ENCODE data around the gene SPTLC3.
"Not testable (repeated sequence)": the region's sequence is repeated elsewhere in the genome, so short reads cannot be mapped to it uniquely, and the experiment has no call there.

Gene SPTLC3

DNA sequence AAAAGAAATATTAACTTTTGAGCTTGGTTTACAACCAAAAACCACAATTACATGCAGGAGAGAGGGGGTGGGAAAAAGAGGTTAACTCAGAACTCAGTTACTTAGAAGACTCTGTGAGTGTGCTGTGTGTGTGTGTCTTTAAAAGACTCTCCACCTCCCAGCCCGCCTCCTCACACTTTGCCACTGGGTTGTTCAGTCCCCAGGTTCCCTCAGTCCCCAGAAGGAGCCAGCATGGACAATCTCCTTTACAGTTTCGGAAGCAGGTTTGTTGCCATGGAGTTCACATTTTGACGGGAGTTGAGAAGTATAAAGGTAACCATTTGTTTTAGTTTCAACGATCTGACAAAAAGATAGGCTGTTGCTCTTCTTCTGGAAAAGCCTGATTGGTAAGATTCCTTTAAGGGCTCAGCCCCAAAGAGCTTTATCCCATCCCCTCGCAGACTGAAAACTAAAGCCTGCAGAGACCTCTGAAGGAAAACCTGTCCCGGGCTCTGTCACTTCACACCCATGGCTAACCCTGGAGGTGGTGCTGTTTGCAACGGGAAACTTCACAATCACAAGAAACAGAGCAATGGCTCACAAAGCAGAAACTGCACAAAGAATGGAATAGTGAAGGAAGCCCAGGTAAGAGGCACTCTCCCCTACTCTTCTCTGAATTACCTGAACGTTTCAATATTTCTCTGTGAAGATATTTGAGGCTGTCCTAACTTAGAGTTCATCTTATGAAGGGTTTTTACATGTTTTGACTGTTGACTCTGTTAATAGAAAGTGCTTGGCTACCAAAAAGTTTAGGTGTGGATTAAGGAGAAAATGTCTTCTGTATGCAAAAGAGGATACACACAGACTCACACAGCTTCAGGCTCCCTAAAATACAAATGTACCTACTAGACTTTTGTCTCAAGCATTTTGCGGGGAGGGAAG is at the start of gene SPTLC3:
Gene SPTLC3 (plus strand): TSS at position 212 of the 921 bp plus-strand sequence. CDS start 296 bp downstream, at position 508.
- DNase-seq: no peak

GRCh38 chr20:12961725-12962124 is 47.0 kb upstream of the SPTLC3 start:
- DNase-seq: no peak

DNA sequence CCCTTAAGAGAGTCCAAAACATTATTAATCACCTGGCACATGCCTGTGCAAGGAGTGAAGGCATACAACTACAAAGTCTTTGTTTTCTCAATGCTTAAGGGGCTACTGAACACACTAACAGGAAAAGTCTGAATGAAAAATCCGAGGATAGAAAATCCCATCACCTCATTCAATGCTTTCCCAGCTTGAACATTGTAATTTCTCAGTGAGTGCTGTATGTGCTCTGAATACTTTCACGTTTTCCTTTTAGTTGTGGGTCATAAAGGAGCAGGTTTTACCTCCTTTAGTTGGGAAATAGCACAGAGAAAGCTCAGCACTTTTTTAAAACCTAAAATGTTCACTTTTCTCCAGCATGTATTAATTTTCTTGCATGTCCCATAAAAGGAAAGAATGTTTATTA is 45.9 kb upstream of the SPTLC3 start:
- no peak for DNase-seq

- DNase-seq: no peak
These were observed 45.4 kb upstream of the SPTLC3 start for GRCh38 chr20:12963416-12963815.

DNA sequence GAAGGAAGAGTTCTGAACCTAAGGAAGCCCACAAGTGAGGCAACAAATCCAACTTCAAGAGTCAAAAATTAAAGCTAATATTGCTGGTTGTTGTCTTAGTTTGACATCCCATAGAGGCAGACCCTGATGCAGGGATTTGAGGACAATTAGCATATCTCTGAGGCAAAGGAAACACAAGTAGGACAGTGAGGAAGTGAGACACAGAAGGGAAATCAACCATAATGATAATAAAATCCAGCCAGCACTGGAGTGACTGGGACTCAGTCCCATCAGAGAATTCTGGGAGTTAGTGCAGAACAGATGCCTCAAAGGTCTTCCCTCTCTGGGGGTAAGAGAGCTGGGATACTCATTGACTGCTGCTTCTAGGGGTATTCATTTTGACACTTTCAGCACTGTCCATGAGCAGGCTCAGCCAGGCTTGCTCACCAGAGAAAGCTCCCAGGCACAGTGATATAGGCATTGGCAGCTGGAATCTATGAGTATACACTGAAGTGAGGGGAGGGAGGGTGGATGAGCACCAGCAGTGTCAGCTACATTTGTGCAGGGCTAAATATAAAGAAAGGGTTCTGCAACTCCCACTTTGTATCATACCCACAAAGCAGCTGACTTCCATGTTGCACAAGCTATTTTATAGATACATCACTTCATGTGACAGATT is 43.4 kb upstream of the SPTLC3 start:
- DNase-seq: no peak

DNA sequence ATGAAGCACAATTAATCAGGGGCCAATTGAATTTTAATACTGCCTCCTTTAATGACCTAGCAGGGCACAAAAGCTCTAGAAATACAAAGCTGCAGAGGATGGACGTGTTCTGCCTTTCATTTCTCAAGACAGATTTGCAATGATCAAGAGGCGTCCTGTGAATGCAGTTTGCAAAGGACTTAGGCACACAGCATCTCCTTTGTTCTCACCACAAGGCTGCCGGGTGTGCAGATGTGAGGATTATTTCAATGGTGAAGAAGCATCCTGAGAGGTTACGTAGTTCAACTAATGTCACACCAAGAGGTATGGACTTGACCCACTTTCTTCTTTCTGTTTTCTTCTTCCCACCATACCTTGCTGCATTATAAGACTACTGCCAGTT is 42.9 kb upstream of the SPTLC3 start:
- DNase-seq: no peak

DNA sequence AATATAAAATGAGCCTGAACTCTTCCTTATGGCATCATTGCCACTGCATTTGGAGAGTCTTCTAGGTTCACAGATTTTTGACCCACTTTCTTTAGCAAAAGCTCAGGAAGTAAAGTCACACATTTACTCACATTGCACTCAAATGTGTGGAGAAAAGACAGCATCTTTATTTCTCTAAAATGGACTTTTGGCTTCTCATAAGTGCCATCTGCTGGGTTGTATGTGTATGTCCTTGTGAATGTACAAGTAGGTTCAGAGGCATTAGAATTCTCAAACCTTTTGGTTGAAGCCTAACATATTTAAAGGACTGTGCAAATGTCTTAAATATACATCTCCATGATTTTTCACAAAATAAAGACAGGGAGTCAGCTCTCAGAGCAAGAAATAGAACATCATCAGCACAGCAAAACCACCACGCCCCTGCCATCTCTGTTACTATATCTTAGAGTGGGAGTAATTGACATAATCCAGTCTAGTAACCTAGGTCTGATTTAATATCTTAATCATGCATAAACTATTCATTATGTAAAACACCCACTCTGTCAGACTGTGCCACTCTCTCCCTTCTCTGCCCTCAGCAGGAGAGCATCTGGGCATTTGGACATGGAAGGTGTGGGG is 42.2 kb upstream of the SPTLC3 start:
- no peak for DNase-seq

DNA sequence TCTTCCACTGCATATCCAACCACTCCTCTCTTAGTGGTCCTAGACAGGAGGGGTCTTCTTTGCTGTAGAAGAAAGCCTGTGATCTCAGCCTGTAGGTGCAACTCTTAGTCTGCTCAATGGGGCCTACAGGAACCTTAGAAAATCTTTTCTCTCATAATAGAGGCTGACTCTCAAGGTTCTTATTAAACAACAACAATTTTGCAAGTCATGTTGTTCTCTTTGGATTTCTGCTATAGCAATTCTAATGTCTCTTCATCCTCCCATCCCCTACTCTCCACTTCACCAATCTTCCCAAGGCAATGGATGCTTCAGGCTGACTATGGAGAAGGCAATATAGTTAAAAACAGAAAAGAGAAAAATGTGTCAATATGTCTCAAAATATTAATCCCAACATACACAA is 40.8 kb upstream of the SPTLC3 start:
- no peak for DNase-seq

- DNase-seq: no peak
These were observed 40.3 kb upstream of the SPTLC3 start for GRCh38 chr20:12968472-12968871.

DNA sequence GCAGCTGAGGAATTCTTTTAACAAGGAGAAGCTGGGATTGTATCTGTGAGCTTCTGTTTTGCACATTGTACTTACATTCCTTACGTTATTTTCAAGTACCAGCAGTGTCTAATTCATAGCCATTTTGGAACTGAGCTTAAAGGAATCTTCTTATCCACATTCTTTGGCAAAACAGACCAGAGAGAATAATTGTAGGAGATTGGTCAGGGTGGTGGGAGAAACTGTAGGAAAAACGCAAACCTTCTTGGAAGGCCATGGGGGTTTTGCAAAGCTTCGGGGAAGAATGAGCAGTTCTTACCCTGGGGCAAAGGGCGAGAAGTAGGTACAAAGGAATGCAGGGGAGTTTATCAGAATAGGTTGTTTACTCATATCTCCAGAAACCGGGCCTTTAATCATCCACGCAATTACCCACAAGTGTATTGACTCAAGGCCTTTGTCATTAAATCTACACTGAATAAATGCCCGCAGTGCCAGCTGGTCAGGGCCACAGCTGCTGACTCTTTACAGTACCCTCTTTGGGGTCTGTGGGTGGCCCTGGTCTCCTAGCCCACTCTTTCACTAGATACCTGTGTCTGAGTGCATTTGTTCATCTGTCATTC is 39.6 kb upstream of the SPTLC3 start:
- no peak for DNase-seq

DNA sequence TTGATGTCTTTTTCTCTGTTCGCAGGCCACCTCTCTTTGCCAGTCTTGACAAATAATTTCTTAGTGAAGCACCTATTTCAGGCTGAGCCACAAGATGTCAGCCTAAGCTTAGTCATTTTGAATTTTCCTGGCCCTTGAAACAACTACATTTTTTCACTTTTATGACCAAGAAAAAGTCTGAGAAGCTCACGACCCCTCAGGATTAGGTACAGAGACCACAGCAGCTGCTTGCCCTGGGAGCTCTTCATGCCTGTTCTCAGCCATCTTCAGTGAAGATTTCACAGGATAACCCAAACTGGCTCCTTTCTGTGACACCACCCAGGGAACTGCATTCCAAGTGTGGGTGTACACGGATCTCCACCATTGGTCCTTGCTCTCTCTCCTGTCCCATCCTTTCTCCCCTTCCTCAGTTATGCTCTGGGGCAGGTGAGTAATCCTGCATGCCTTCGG is 38.4 kb upstream of the SPTLC3 start:
- DNase-seq: no peak

DNA sequence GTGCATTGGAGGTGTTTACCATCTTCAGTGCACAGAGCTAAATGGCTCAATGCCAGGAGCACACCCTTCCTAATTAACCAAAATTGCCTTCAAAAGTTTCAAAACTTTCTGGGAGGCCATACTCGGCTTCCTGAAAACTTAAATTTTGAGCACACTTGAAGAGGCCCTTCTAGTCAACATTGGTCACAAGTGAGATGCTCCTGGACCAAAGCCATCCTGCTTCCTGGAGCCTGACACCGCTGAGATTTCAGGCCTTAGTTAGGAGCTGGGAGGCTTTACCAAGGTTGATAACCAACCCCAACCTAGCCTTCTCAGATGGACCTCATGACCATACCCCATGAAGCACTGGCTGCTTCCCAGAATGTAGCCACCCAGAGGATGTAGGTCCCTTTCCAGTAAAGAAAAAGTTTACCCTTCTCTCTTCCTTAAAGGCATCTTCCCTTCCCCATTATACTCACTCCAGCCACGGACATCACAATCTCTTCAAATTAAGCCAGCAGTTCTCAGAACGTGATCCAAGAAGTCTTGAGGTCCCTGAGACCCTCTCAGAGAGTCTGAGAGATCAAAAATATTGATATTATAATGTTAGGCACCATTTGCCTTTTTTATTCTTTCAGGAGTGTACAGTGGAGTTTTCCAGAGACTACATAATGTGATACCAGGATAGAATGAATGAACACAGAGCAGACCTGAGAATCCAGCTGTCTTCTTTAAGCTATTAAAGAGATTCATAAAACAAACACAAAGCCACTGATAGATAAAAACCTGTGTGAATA is 32.8 kb upstream of the SPTLC3 start:
- no peak for DNase-seq

- no peak for DNase-seq
These were observed 32.0 kb upstream of the SPTLC3 start for GRCh38 chr20:12976720-12977309.

DNA sequence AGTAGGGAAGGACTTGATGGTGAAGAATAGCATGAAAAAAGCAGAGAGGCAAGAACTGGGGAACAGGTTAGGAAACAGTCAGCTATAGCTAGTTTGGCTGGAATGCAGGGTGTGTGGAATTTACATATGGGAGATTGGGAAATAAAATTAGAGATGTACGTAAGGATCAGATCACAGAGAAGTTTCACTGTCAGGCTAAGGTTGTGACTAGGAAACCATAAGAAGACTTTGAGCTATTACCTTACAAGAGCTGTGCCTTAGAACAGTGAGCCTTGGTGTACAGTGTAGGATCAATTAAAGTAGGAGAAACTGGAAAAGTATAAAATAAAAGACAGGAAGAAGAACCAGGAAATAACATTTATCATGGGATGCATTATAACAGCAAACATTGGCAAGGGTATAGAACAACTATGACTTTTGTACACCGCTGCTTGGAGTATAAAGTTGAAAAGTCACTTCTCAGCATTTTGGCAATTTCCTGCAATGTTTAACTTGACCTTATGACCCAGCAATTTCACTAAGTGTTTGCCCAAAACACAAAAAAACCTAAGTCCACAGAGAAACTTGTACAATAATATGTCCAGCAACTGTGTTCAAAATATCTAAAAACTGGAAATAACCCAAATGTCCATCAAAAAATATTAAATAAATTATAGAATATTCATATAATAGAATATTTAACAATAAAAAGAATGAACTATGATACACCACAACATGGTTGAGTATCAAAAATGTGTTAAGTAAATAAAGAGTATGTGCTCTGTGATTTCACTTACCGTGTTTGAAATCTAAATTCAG is 31.2 kb upstream of the SPTLC3 start:
- no peak for DNase-seq

- no peak for DNase-seq
These were observed 30.7 kb upstream of the SPTLC3 start for GRCh38 chr20:12978126-12978394.

- no peak for DNase-seq
These were observed 29.9 kb upstream of the SPTLC3 start for GRCh38 chr20:12978613-12979495.

- not testable (repeated sequence) for DNase-seq
These were observed 29.1 kb upstream of the SPTLC3 start for GRCh38 chr20:12979713-12980112.

DNA sequence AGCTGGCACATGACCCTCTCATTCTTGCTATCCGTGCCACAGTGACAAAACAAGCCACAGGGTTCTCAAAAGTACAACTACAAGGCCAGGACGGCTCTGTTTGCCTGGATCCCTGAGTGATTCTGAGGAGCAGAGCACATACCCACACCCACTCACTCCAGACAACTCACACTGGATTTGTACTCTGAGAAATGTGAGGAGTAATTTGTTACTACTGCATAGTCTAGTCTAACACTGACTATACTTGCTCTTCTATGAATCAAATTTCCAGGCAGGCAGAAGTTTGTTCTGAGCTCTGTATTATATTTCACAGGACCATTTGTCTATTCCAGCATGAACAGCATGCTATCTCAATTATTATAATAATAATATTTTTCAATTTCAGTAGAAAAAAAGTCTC is 26.7 kb upstream of the SPTLC3 start:
- no peak for DNase-seq

DNA sequence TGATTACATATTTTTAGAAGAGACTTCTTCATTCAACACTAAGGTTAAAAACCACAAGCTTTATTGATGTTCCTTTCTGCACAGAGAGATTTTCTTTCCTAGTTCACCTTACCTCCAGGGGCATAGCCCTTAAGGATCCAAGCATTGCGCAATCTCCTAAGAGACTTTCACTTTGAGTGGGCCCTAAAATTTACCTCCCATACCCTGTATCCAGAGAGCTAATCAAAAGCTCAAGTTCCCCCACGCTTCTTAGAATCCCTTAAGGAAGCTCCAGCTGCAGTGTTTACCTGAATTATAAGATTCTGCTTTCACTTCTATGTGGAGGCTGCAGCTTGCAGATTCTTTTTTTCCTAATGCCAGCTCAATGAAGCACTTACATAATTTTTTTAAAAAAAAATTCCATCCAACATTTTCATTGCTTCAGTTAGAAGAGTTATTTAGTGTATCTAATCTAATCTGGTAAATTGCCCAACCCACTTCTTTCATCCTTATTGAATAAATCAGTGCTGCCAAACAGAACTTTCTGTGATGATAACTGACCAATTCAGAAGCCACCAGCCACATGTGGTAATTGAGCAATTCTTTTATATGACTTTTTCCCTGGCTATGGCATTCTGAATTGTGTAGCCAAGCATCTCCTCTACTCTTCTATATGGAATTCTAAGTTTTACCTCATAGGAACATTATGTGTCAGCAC is 24.6 kb upstream of the SPTLC3 start:
- DNase-seq: no peak

GRCh38 chr20:12984863-12985262 is 23.9 kb upstream of the SPTLC3 start:
- DNase-seq: no peak
